ENCODE measurements around the gene KLHL29. TPM values are rescaled to one million over a fixed set of nuclear protein-coding genes. Genes with fewer than 3 reads are reported as not detected.

Gene KLHL29
- total RNA-seq, 5 donors from 2014 or later (not counting 1 experiment from before 2014, with no cell fraction given): 1.8 to 6.6 (median 2.5) TPM

DNA sequence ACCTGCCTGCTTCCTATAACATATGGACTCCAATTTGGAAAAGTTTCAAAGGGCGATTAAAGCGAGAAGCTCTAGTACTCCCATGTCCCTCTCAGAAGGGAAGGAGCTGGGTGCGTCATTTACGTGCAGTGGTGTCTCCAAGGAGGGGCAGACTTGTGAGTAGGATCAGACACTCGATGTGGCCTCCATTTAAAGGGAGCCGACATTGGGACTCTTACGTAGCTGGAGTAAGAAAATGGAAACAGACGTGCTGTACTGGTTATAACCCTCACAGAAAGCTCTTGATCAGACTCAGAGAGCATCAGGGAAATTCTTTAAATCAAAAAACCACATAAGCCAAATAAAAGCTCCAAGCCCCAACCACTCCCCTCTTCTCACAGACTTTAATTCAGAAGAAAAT is 198.5 kb downstream of the KLHL29 start:
- Histone ChIP-seq H3K36me3 (ENCODE audit: control insufficient read depth in 2 of 2, extremely low read depth in 1 of 2, insufficient read depth in 1 of 2, low read length in 1 of 2) (no peaks in the 10 kb centered on the region), H3K9me3 (no peaks in the 10 kb centered on the region), H3K27ac (ENCODE audit: low read length) (no peak overlapping the region), H3K4me3 (ENCODE audit: control insufficient read depth in 1 of 2, extremely low read depth in 1 of 2, low read length in 1 of 2) (no peak overlapping the region), H3K4me1 (ENCODE audit: control insufficient read depth in 1 of 2, extremely low read depth in 1 of 2, insufficient read depth in 2 of 2, low read length in 2 of 2) (no peaks in the 10 kb centered on the region), H3K27me3 (replicated peaks in 1 of 2; ENCODE audit: control insufficient read depth in 2 of 2, extremely low read depth in 1 of 2, insufficient read depth in 2 of 2, low read length in 1 of 2) (no peaks in the 10 kb centered on the region)
- ATAC-seq (replicated peaks in 1 of 4) (no peak), DNase-seq (no peak)
- no CpG with 5 or more reads among the region's 8 CpGs for WGBS (ENCODE audit: insufficient coverage)
- Mint-ChIP-seq H3K4me3 (no peak overlapping the region), H3K27ac (no peak overlapping the region), H3K36me3 (no peaks in the 10 kb centered on the region), H3K4me1 (no peaks in the 10 kb centered on the region), H3K27me3 (peaks cover 0 to 5% of the 10 kb centered on the region in 2 donors), H3K9me3 (no peaks in the 10 kb centered on the region)
- POLR2A ChIA-PET: no interaction called here
- CTCF ChIA-PET: no interaction called here

DNA sequence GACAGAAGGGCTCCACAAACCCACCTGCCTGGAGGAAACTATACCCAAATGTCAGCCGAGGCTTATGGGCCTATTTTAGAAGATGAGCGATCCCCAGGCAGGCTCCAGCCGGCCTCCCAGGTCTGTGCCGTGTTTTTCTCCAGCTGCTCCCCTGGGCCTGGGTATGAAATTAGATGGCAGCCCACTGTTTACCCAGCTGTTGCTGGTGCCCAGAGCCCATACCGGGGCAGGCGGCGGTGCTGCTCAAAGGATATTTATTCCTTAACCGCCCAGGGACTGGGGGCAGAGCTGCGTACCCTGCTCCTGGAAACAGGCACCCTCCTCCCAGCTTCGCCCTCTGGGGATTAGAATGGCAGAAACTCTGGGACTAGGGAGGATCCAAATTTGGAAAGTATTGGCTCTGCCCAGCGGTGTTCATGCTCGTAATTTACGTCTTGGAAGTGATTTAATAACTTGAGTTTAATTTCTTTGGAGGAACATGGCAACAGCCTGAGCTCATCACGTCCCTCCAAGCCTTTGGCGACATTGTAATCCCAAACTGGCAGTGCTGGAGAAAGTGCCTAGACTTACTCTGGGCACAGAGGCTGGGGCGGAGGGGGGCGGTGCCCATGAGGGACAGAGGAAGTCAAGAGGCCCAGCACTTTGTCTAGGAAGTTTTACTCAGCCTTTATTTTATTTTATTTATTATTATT is 199.2 kb downstream of the KLHL29 start:
- ATAC-seq (replicated peaks in 1 of 4) (no peak), DNase-seq (no peak)
- no peak overlapping the region for H3K4me3 ChIP-seq (ENCODE audit: control insufficient read depth in 1 of 2, extremely low read depth in 1 of 2, low read length in 1 of 2)
- H3K27ac Mint-ChIP-seq: no peak overlapping the region
- POLR2A ChIA-PET: no interaction called here
- H3K4me1 Mint-ChIP-seq: no peaks in the 10 kb centered on the region
- 88% methylated on average over 15 of the region's 17 CpGs for WGBS (ENCODE audit: insufficient coverage)
- CTCF ChIA-PET: no interaction called here
- H3K27me3 Mint-ChIP-seq: peaks cover 0 to 5% of the 10 kb centered on the region in 2 donors
- H3K9me3 Mint-ChIP-seq: no peaks in the 10 kb centered on the region
- no peaks in the 10 kb centered on the region for H3K4me1 ChIP-seq (ENCODE audit: control insufficient read depth in 1 of 2, extremely low read depth in 1 of 2, insufficient read depth in 2 of 2, low read length in 2 of 2)
- H3K36me3 Mint-ChIP-seq: no peaks in the 10 kb centered on the region
- H3K36me3 ChIP-seq (ENCODE audit: control insufficient read depth in 2 of 2, extremely low read depth in 1 of 2, insufficient read depth in 1 of 2, low read length in 1 of 2): no peaks in the 10 kb centered on the region
- H3K4me3 Mint-ChIP-seq: no peak overlapping the region
- H3K27ac ChIP-seq (ENCODE audit: low read length): no peak overlapping the region
- H3K9me3 ChIP-seq: no peaks in the 10 kb centered on the region
- H3K27me3 ChIP-seq (replicated peaks in 1 of 2; ENCODE audit: control insufficient read depth in 2 of 2, extremely low read depth in 1 of 2, insufficient read depth in 2 of 2, low read length in 1 of 2): peaks cover 0 to 4% of the 10 kb centered on the region in 2 experiments

DNA sequence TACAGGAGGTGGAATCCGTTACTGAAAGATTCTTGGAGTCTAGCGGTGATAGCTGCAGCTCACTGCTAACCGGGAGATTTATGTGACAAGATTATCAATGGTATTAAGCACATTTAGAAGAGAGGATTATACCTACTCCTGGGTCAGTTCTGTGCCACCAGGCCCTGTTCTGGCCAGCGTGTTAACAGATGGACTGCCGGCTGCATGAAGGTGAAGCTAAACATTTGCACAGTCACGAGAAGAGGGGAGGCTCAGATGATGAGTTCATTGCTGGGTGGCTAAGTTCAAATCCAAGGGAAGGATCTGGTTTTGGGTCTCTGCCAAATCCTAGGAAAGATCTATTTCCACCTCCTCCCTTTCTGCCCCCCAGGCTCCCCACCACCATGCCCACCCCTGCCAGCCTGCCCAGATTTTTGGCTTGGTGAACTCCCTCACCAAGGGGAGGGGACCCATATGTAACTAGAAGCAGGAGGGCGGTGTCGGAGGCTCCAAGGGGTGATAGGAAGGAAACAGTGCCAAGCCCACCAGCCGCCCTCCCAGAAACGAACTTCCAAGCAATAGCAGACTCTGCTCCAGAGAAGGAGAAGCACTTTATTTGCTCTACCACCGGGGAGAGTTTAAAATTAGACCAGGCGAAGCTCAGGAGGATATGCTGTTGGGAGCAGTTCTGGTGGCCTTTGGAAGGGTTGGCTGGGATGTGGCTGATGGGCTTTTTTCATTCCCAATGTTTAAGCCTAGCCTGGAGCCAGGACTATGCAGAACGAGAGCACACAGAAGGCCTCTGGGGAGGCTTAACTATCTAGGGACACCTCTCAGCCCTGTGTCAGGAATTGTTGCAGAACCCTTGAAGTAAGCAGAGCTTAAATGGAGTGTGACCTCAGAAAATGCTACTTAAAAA is 200.5 kb downstream of the KLHL29 start:
- Histone ChIP-seq H3K9me3 (no peaks in the 10 kb centered on the region), H3K4me3 (ENCODE audit: control insufficient read depth in 1 of 2, extremely low read depth in 1 of 2, low read length in 1 of 2) (no peak overlapping the region), H3K27ac (ENCODE audit: low read length) (no peak overlapping the region), H3K36me3 (ENCODE audit: control insufficient read depth in 2 of 2, extremely low read depth in 1 of 2, insufficient read depth in 1 of 2, low read length in 1 of 2) (no peaks in the 10 kb centered on the region), H3K4me1 (ENCODE audit: control insufficient read depth in 1 of 2, extremely low read depth in 1 of 2, insufficient read depth in 2 of 2, low read length in 2 of 2) (no peaks in the 10 kb centered on the region), H3K27me3 (replicated peaks in 1 of 2; ENCODE audit: control insufficient read depth in 2 of 2, extremely low read depth in 1 of 2, insufficient read depth in 2 of 2, low read length in 1 of 2) (peaks cover 0 to 13% of the 10 kb centered on the region in 2 experiments)
- no peak overlapping the region for H3K27ac Mint-ChIP-seq
- WGBS (ENCODE audit: insufficient coverage): 90% methylated on average over 9 of the region's 13 CpGs
- no peak for ATAC-seq (replicated peaks in 1 of 4)
- no peak overlapping the region for H3K4me3 Mint-ChIP-seq
- DNase-seq: no peak
- no peaks in the 10 kb centered on the region for H3K36me3 Mint-ChIP-seq
- H3K27me3 Mint-ChIP-seq: peaks cover 0 to 5% of the 10 kb centered on the region in 2 donors
- H3K9me3 Mint-ChIP-seq: no peaks in the 10 kb centered on the region
- no peaks in the 10 kb centered on the region for H3K4me1 Mint-ChIP-seq
- ChIA-PET POLR2A (no interaction called here), CTCF (no interaction called here)

DNA sequence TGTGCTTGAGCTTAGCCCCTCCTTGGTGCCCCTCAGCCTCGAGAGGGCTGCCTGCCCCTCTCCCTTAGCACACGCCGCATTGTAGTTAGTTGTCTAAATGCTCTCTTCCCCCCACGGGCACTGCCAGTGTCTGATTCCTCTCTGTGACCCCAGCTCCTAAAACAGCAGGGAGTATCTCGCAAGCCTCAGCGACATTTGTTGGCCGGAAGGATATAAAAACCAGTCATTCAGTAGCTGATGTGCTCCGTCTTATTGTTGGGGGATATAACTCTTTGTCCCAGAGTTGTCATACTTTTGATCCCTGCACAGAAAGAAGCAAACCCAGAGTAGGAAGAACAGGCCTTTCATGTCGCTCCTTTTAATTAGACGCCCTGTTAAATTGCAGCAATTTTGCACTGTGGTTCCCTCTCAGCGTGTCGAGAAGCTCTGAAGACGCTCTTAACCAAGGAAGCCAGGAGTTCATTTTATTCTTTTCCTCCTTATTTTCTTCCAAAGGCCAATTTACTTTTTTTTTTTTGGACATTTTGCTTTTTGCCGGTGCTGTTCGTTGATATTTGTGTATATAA is 201.8 kb downstream of the KLHL29 start:
- H3K27ac ChIP-seq (ENCODE audit: low read length): no peak overlapping the region
- no peak for DNase-seq
- H3K27ac Mint-ChIP-seq: no peak overlapping the region
- peaks cover 0 to 5% of the 10 kb centered on the region in 2 donors for H3K27me3 Mint-ChIP-seq
- no peak overlapping the region for H3K4me3 Mint-ChIP-seq
- WGBS (ENCODE audit: insufficient coverage): 80% methylated on average over 3 of the region's 15 CpGs
- POLR2A ChIA-PET: no interaction called here
- H3K4me1 ChIP-seq (ENCODE audit: control insufficient read depth in 1 of 2, extremely low read depth in 1 of 2, insufficient read depth in 2 of 2, low read length in 2 of 2): no peaks in the 10 kb centered on the region
- H3K9me3 Mint-ChIP-seq: no peaks in the 10 kb centered on the region
- no peak for ATAC-seq (replicated peaks in 1 of 4)
- no peaks in the 10 kb centered on the region for H3K36me3 ChIP-seq (ENCODE audit: control insufficient read depth in 2 of 2, extremely low read depth in 1 of 2, insufficient read depth in 1 of 2, low read length in 1 of 2)
- CTCF ChIA-PET: no interaction called here
- H3K4me3 ChIP-seq (ENCODE audit: control insufficient read depth in 1 of 2, extremely low read depth in 1 of 2, low read length in 1 of 2): no peak overlapping the region
- no peaks in the 10 kb centered on the region for H3K9me3 ChIP-seq
- no peaks in the 10 kb centered on the region for H3K4me1 Mint-ChIP-seq
- peaks cover 0 to 21% of the 10 kb centered on the region in 2 experiments for H3K27me3 ChIP-seq (replicated peaks in 1 of 2; ENCODE audit: control insufficient read depth in 2 of 2, extremely low read depth in 1 of 2, insufficient read depth in 2 of 2, low read length in 1 of 2)
- H3K36me3 Mint-ChIP-seq: no peaks in the 10 kb centered on the region

DNA sequence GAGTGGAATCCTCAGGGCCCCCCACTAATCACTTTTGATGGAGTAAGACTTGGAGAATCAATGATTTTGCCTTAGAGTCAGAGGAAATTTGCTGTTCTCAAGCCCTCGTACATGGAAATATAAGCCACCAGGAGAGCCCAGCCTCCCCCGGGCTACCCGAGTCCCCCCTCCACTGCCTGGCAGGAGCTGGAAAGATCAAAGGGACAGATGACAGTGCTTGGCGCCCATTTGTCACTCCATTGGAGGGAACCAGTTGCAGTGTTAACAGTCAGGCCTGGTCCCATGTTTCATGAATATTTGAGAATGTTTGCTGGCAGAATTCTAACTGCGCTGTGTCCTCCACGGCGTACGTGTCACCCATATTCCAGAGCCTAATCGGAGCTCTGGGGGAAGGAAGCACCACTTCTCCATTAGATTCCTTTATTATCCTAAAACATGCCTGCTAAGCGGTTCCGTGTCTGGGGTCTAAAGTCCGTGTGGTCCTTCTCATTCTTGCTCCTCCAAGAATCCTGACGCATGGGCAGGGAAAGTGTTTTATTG is 202.4 kb downstream of the KLHL29 start:
- no peaks in the 10 kb centered on the region for H3K9me3 ChIP-seq
- Mint-ChIP-seq H3K4me3 (no peak overlapping the region), H3K36me3 (no peaks in the 10 kb centered on the region), H3K27ac (no peak overlapping the region), H3K27me3 (peaks cover 0 to 5% of the 10 kb centered on the region in 2 donors), H3K4me1 (no peaks in the 10 kb centered on the region), H3K9me3 (no peaks in the 10 kb centered on the region)
- DNase-seq: no peak
- no peaks in the 10 kb centered on the region for H3K36me3 ChIP-seq (ENCODE audit: control insufficient read depth in 2 of 2, extremely low read depth in 1 of 2, insufficient read depth in 1 of 2, low read length in 1 of 2)
- POLR2A ChIA-PET: no interaction called here
- no peaks in the 10 kb centered on the region for H3K4me1 ChIP-seq (ENCODE audit: control insufficient read depth in 1 of 2, extremely low read depth in 1 of 2, insufficient read depth in 2 of 2, low read length in 2 of 2)
- WGBS (ENCODE audit: insufficient coverage): 78% methylated on average over 3 of the region's 13 CpGs
- no peak overlapping the region for H3K4me3 ChIP-seq (ENCODE audit: control insufficient read depth in 1 of 2, extremely low read depth in 1 of 2, low read length in 1 of 2)
- CTCF ChIA-PET: no interaction called here
- ATAC-seq (replicated peaks in 1 of 4): no peak
- H3K27me3 ChIP-seq (replicated peaks in 1 of 2; ENCODE audit: control insufficient read depth in 2 of 2, extremely low read depth in 1 of 2, insufficient read depth in 2 of 2, low read length in 1 of 2): peaks cover 0 to 23% of the 10 kb centered on the region in 2 experiments
- no peak overlapping the region for H3K27ac ChIP-seq (ENCODE audit: low read length)

DNA sequence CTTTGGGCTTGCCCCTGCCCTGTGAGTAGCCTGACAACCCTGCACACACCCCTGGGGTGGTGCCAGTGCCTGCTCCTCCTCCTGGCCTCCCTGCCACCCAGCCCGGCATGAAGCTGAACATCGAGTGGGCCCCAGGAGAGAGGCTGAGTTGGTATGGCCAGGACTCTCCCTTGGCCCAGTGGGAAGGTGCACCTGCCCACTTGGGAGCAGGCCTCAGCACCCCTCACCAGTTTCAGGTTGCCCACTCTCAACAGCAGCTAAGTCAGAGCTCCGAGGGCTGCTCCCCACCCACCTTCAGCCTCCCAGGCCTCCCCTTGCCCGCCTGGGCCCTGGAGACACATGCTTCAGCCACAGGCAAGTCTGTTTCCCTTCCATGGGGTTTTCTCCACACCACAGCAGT is 203.1 kb downstream of the KLHL29 start:
- Mint-ChIP-seq H3K27me3 (peaks cover 0 to 5% of the 10 kb centered on the region in 2 donors), H3K27ac (no peak overlapping the region), H3K4me1 (no peaks in the 10 kb centered on the region), H3K4me3 (no peak overlapping the region), H3K36me3 (no peaks in the 10 kb centered on the region), H3K9me3 (no peaks in the 10 kb centered on the region)
- 65% methylated on average over 3 of the region's 4 CpGs for WGBS (ENCODE audit: insufficient coverage)
- Histone ChIP-seq H3K4me1 (ENCODE audit: control insufficient read depth in 1 of 2, extremely low read depth in 1 of 2, insufficient read depth in 2 of 2, low read length in 2 of 2) (no peaks in the 10 kb centered on the region), H3K27me3 (replicated peaks in 1 of 2; ENCODE audit: control insufficient read depth in 2 of 2, extremely low read depth in 1 of 2, insufficient read depth in 2 of 2, low read length in 1 of 2) (peaks cover 0 to 26% of the 10 kb centered on the region in 2 experiments), H3K9me3 (no peaks in the 10 kb centered on the region), H3K4me3 (ENCODE audit: control insufficient read depth in 1 of 2, extremely low read depth in 1 of 2, low read length in 1 of 2) (no peak overlapping the region), H3K27ac (ENCODE audit: low read length) (no peak overlapping the region), H3K36me3 (ENCODE audit: control insufficient read depth in 2 of 2, extremely low read depth in 1 of 2, insufficient read depth in 1 of 2, low read length in 1 of 2) (no peaks in the 10 kb centered on the region)
- ATAC-seq (replicated peaks in 1 of 4) (no peak), DNase-seq (no peak)
- ChIA-PET CTCF (no interaction called here), POLR2A (no interaction called here)
